ENCODE measurements around the gene SLC6A11.

DNA sequence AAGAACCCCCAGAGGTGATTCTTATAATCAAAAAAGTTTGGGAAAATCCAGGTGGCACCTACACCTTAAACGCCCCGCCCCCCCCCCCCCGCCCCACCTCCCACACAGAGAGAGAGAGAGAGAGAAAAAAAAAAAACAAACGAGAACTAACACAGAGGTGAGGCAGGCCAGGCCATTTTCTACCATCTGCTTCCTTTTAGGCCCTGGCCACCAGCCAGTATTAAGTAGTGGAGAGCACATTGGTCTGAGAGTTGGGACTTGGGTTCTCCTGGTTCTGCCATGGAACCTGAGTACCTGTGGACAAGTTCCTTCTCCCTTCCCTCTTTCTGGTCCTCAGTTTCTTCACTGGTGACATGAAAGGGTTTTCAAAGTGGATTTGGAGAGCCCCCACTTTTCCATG, 60.6 kb downstream of the SLC6A11 start:
- TF ChIP-seq RARB (CRISPR knock-in tag; IDR thresholded peaks at IDR 0.05) (no peak), ZNF8 (CRISPR knock-in tag; IDR thresholded peaks at IDR 0.05) (no peak), SNAI2 (CRISPR knock-in tag; IDR thresholded peaks at IDR 0.05) (no peak), ZFP30 (CRISPR knock-in tag; IDR thresholded peaks at IDR 0.05) (no peak), GLIS3 (CRISPR knock-in tag; IDR thresholded peaks at IDR 0.05) (no peak), OSR1 (CRISPR knock-in tag; IDR thresholded peaks at IDR 0.05) (no peak), TCF4 (CRISPR knock-in tag; IDR thresholded peaks at IDR 0.05; ENCODE audit: borderline replicate concordance) (no peak), ISL1 (CRISPR knock-in tag; IDR thresholded peaks at IDR 0.05) (no peak), ZNF565 (CRISPR knock-in tag; conservative IDR thresholded peaks at IDR 0.05; ENCODE audit: low read depth) (no peak), BACH2 (CRISPR knock-in tag; IDR thresholded peaks at IDR 0.05; ENCODE audit: borderline replicate concordance) (no peak), ZFP3 (CRISPR knock-in tag; IDR thresholded peaks at IDR 0.05) (no peak)
- TF ChIP-seq, protein P1, sequence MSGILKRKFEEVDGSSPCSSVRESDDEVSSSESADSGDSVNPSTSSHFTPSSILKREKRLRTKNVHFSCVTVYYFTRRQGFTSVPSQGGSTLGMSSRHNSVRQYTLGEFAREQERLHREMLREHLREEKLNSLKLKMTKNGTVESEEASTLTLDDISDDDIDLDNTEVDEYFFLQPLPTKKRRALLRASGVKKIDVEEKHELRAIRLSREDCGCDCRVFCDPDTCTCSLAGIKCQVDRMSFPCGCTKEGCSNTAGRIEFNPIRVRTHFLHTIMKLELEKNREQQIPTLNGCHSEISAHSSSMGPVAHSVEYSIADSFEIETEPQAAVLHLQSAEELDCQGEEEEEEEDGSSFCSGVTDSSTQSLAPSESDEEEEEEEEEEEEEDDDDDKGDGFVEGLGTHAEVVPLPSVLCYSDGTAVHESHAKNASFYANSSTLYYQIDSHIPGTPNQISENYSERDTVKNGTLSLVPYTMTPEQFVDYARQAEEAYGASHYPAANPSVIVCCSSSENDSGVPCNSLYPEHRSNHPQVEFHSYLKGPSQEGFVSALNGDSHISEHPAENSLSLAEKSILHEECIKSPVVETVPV (CRISPR knock-in tag; IDR thresholded peaks at IDR 0.05) = no peak
- TF ChIP-seq, protein P2, sequence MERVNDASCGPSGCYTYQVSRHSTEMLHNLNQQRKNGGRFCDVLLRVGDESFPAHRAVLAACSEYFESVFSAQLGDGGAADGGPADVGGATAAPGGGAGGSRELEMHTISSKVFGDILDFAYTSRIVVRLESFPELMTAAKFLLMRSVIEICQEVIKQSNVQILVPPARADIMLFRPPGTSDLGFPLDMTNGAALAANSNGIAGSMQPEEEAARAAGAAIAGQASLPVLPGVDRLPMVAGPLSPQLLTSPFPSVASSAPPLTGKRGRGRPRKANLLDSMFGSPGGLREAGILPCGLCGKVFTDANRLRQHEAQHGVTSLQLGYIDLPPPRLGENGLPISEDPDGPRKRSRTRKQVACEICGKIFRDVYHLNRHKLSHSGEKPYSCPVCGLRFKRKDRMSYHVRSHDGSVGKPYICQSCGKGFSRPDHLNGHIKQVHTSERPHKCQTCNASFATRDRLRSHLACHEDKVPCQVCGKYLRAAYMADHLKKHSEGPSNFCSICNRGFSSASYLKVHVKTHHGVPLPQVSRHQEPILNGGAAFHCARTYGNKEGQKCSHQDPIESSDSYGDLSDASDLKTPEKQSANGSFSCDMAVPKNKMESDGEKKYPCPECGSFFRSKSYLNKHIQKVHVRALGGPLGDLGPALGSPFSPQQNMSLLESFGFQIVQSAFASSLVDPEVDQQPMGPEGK (CRISPR knock-in tag; IDR thresholded peaks at IDR 0.05; ENCODE audit: borderline replicate concordance) = no peak

All from SK-N-SH treated with all-trans-retinoic acid at 6 μM for 48 hours (cell line).